Astrocyte of the hippocampus (primary cell): ENCODE results near the gene CFAP410.

Experiments used
- DNase-seq: peaks from one replicate; pipeline ENCODE4 v3.0.0; 2011; ENCODE audit warnings: low read depth, low spot score

The CFAP410 gene

DNA sequence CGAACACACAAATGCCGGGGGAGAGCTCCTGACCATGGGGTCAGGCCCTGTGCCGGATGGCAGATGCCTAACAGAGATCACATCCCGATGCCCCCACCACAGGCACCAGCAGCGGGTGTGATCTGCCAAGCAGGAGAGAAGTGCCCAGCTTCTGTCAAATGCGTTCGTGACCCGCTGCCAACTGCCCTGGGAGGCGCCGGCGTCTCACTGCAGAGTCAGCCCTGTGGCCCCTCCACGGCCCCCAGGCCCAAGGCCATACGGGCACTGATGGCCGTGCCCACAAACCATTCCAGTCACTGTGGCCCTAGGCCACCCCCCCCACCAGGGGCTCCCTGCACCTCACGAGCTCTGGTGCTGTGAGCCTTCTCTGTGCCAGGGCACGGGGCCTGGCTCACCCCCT lies 8.0 kb downstream of the CFAP410 start:
- no peak for DNase-seq

- no peak for DNase-seq
Observed at GRCh38 chr21:44330698-44331097, 8.5 kb downstream of the CFAP410 start.

DNA sequence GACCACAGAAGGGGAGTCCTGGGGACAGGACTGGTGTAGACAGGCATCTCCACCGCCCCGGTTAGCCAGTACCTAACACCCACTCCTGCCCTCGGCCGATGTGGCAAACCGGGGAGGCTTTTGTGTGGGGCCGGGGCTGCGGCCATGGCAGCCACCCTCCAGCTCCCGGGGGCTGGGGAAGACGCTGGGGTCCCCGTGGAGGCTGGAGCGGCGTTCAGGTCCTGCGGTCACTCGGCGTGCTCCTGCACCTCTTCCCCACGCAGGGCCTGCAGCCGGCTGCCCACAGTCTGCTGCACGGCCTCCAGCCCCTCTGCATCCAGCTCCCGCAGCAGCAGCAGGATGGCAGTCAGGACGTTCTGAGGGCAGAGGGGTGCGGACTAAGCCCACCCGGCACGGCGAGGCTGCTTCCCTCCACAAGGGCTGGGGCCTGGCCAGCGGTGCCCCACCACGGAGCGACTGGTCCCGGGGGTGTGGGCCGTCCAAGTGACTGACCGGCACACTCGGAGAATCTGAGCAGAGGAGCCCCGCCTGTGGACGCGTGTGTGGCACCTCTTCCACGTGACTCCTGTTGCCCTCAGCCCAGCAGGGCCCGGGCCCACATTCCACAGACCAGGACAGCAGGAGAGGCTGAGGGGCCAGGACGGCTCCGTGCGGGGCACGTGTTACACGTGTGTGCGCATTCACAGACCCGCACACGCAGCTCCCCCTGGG lies 9.1 kb downstream of the CFAP410 start:
- no peak for DNase-seq

- DNase-seq = no peak
Observed at GRCh38 chr21:44329086-44329889, 9.9 kb downstream of the CFAP410 start.

- DNase-seq = no peak
Observed at GRCh38 chr21:44328242-44328895, 10.8 kb downstream of the CFAP410 start.

DNA sequence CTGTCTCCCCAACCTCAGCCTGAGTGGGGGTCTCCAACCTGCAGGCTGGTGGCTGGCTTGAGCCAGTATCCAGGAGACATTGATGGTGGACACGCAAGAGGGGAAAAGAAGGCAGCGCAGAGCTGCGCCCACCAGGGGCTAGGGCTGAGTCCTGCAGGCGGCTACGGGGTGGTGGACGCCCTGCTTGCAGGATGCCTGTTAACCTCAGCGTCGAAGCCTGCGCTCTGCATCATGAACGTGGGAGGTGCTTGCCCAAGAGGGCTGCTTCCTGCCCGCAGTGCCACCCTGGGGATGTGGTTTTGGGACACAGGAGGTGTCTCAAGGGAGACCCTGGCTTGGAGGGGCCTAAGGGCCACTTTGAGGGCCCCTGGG lies 11.6 kb downstream of the CFAP410 start:
- DNase-seq = no peak

- DNase-seq = no peak
Observed at GRCh38 chr21:44326716-44327602, 12.2 kb downstream of the CFAP410 start.

GRCh38 chr21:44326272-44326647 lies 12.9 kb downstream of the CFAP410 start:
- DNase-seq = no peak

GRCh38 chr21:44325386-44326271 lies 13.6 kb downstream of the CFAP410 start:
- no peak for DNase-seq

- no peak for DNase-seq
Observed at GRCh38 chr21:44324854-44325107, 14.4 kb downstream of the CFAP410 start.

GRCh38 chr21:44324106-44324853 lies 14.9 kb downstream of the CFAP410 start:
- no peak for DNase-seq

DNA sequence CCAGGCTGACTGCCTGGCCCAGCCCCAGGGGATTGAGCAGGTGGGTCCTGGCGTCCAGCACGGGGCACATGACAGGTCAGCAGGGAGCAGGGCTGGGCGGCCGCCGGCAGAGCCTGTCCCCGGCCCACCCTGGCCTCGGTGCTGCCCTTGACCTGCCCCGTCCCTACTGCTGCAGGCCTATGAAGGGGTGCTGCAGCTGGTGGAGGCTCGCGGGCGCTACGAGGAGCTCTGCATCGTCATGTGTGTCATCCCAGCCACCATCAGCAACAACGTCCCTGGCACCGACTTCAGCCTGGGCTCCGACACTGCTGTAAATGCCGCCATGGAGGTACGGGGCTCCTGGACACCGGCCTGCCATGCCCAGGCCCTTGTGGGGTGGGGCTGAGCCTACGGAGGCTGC lies 15.6 kb downstream of the CFAP410 start:
- no peak for DNase-seq

DNA sequence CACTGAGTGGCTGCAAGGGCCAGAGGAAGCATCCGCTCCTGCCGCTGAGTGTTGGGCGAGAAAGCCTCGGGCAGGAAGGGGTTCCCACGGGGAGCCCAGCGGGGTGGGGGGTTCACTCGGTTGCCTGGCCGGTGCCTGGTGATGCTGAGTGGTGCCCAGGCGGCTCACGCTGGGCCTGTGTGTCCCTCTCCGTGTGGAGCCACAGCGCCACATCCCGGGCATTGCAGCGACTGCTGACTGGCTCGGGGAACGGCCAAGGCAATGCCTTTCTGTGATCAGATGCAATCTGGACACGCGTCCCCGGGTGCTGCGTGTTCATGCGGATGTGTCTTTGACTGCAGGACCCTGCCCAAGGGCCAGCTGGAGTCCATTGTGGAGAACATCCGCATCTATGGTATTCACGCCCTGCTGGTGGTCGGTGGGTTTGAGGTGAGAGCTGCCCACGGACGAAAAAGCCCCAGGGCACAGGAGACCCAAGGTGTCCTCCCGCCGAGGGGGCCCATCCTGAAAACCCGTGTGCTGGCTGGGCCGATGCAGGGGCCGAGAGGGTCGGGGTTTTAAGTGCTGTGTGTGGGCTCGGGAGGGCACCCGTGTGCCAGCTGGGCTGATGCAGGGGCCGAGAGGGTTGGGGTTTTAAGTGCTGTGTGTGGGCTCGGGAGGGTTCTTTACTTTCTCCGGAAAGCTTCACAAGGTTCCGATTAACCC lies 16.4 kb downstream of the CFAP410 start:
- DNase-seq = no peak

DNA sequence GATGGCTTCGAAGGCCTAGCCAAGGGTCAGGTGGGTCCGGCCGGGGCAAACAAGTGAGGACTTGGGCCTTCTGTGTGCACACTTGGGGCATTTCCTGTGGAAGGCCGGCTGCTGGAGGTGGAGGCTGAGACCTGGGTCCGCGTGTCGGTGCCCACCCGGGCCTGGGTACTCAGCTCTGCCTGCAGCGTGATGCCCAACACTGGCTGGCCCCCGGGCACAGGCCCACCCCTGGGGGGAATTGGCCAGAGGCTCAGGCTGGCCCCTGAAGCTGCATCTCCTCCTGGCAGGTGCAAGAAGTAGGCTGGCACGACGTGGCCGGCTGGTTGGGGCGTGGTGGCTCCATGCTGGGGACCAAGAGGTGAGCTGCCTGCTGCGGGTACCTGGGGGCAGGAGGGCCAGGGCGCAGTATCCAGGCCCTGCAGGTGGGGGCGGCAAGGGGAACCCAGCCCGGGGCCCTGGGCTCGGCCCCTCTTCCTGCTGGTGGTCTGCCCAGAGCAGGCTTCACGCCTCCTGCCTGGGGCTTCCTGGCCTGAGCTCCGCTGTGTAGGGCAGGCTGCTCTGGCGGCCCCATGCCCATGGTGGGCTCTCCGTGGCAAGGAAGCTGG lies 17.2 kb downstream of the CFAP410 start:
- no peak for DNase-seq

DNA sequence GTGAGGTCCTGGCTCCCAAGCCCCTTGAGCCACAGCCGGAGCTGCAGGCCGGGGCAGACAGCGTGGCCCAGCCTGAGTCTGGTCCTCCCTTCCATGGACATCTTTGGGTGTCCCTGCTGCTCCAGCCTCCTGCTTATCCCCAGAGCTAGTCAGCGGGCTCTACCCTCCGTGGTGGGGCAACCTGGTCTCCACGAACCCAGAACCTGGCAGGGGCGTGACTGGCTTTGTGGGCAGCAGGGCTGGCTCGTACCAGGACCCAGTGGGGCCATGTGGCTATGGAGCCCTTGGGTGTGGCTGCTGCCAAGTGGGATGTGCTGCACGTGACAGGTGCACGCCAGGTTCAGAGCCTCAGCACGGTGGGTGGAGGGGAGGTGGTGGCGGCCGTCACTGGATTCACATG lies 18.3 kb downstream of the CFAP410 start:
- no peak for DNase-seq

- no peak for DNase-seq
Observed at GRCh38 chr21:44319407-44320065, 19.7 kb downstream of the CFAP410 start.

DNA sequence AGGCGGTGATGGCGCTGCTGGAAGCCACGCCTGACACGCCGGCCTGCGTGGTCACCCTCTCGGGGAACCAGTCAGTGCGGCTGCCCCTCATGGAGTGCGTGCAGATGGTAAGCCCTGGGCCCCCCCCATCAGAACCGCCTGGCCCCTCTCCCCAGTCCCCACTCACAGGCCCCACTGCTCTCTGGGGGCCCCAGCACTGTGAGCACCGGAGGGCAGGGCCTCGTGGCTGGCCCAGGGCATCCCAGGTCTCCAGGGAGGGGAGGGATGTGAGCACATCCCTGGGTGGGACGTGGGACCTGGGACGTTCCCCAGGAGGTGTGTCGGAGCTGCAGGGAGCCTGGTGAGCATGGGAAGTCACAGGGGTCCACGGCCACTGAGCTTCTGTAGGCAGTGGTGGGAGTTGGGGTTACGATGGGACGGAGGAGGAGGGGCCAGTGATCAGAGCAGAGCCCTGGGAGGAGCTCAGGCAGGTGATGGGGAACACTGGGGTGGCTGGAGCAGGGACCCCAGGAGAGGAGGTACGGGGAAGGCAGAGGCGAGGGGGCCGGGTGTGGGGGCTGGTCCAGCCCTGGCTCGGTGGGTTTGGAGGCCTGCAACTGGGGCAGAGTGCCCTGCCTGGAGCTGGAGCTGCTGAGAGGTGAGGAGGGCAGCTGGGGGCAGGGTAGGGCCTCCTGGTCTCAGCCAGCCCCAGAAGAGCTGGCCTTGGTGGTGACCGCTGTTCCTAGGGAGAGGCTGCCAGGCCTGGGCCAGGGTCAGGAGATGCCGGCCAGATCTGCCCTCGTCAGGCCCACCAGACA lies 20.5 kb downstream of the CFAP410 start:
- no peak for DNase-seq

GRCh38 chr21:44317871-44318270 lies 21.3 kb downstream of the CFAP410 start:
- no peak for DNase-seq
